GM19328 (cell line): ENCODE results near the gene C2orf66.

Experiments used
- ATAC-seq: cut with Tn5 transposase; IDR thresholded peaks from one replicate; pipeline ENCODE4 v1.9.1; 2021; ENCODE audit warnings: mild to moderate bottlenecking, moderate library complexity; ENCODE audit not compliant: unreplicated experiment

C2orf66 gene

DNA sequence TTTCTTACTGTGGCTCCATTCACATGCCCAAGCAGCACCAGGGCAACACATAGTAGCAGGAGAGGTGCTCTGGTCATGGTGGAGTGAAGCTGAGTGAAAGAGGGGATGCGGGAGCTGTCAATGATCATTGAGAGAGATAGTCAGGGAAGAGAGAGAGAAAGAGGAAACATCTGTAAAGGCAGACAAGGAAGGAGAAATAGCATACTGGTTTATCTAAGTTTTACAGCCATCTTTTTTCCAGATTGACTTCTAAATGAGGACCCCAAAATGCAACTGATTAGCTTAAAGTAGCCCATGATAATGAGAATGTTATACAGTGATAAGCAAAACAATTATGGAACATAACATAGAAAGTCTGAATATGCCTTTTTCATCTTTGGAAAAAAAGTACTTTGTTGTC is at the start of gene C2orf66:
C2orf66 (minus strand) TSS at position 96 of the 400 bp plus-strand sequence; CDS start at position 77, 19 bp downstream.
- no peak for ATAC-seq

DNA sequence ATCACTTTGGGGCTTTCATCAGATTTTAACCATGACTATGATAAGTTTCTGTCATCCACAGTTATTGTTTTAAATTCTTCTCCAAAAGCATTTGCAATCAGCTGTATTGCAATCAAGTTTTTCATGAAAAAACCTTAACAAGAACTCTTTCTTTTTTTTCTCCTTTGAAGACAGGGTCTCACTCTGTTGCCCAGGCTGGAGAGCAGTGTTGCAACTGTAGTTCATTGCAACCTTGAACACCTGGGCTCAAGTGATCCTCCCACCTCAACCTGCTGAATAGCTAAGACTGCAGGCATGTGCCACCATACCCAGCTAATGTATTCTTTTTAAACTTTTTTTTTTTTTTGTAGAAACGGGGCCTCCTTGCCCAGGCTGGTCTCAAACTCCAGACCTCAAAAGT is 45.5 kb upstream of the C2orf66 start:
- no peak for ATAC-seq

DNA sequence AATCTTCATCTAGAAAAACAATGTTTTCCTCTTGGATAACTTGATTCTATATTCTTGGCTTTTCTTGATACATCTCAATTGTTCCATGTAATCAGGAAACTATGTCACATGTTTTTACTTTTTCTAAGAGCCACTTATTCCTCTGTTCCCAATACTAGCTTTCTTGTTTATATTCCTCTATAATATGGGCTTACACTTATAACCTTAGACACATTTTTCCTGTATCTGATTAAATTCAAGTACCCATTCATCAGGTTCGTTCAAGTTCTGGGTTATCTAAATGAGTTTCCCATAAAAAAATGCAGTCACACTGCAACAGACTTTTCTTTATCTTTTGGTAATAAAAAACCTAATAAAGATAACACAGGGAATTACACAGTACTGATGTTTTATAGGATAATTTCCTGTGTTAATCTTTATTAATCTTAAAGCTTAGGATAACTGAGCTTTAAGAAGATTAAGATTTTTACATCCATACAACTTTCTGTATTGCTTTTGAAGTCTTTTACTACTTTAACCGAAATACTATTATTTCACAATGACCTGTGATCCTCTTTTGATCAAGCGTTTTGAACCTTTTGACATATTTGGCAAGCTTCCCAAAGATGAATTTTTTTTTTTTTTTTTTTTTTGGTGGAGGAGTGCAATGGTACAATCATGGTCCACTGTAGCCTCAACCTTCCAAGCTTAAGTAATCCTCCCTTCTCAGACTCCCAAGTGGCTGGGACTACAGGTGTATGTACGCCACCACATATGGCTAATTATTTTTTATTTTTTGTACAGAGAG is 44.3 kb upstream of the C2orf66 start:
- ATAC-seq: no peak

DNA sequence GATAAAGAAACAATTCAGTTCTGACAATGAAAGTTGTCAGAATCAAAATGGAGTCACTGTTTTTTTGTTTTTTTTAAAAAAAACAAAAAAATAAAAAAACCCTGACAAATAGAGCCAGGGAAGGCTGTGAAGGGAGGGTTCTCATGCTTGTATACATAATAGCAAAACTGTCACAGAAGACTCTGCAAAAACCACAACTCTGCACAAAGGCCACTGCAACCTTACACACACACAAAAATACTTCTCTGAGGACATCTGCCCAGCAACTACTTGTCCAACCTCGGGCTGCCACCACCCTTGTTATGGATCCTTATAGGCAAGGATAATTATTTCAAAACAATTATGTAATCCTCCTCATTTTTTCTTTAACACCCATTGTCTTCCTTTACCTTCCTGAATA is 41.9 kb upstream of the C2orf66 start:
- no peak for ATAC-seq

DNA sequence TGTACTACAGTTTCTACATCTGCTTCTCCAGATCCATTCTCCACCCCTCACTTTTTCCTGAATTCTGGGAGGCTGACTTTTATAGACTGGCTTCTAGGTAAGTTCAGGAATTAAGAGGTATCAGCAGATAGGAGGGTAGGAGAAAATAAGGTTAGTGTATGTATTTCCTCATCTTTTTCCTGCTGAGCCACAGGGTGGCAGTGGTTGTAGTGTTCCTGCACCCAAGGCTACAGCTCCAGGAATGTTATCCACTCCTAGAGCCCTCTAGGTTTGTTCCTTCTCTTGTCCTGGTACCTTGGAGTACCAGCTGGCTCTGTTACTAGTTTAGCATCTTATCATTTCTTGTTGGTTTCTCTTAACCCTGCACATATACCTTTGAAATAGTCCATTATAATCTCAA is 40.7 kb upstream of the C2orf66 start:
- ATAC-seq: no peak

DNA sequence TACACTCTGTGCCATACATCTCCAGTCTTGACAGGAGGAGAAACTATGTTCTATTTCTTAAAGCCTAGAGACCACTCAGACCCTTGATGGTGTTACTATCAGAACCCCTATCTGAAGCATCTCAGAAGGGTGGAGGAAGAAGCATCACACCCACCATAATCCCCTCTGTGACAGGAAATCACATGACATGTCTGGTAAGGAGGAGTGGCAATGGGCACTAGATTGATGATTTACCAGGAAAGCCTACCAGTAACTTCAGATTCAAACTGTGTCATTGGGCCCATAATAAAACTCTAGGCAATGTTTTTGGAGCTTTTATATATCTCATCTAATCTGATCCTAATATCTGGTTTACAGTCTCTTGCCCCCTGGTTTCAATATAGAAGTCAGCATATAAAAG is 37.1 kb upstream of the C2orf66 start:
- ATAC-seq: no peak

DNA sequence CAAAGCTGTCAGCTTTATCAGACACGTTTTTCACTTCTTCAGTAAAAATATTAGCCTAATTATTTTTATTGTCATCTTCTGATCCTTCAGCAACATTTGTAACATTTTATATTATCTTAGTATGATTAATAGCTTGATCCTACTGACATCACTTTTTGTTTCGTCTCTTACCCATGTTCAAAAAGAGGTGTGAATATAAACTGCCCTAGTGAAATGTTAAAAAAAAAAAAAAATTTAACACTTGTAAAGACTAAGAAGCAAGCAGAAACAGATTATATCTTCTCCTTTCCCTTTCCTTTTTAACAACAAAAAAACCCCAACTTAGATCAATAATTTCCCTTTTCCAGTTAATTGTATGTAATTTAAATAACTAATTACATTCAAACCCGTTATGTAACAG is 36.2 kb upstream of the C2orf66 start:
- ATAC-seq: no peak

DNA sequence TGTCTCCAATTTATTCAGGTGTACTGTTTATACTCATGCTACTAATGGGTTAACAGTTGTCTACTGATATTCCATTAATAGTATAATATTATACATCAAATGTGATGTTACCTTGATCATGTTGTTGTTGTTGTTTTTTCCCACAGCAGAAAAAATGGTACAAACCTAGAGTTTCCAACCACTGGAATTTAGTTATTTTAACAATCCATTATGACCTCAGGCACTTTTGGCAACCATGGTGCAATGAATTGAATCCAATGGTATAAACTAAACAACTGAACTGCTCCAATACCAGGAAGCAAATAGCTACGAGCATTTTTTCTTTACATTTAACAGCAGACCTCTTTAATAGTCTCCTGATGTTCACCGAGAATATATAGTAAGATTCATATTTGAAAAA is 31.0 kb upstream of the C2orf66 start:
- no peak for ATAC-seq

DNA sequence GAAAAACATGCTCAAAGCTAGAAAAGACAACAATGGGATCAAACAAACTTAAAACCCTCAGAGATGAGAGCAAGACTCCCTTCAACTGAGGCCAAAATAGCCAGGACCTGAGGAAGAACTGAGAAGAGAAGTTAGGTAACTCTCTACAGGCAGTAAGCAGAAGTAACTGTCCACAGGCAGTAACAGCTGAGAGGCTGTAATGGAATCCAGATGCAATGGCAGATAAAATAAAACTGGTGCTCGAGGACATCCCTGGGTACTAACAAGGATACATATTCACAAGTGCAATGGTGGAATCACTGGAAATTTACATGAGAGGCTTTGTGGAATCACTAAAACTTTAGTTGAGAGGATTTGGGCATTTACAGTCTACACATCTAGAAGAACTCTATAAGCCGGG is 30.4 kb upstream of the C2orf66 start:
- ATAC-seq: no peak

DNA sequence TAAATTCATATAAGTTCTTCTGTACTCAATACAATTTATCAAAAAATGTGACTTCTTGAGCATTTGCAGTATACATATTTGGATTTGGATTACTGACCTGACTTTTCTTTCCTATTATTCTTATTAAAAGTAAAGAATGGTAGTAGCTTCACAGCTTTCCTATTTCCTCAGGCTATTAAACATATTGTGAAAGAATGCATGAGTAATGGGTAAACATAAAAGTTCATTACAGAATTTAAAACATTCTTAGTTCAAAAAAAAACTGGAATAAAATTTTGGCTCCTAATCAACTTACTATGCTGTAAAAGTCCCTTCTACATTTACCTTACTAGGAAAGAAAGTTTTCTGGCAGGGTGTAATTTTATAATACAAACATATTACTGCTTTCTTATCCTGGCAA is 27.3 kb upstream of the C2orf66 start:
- ATAC-seq: no peak

DNA sequence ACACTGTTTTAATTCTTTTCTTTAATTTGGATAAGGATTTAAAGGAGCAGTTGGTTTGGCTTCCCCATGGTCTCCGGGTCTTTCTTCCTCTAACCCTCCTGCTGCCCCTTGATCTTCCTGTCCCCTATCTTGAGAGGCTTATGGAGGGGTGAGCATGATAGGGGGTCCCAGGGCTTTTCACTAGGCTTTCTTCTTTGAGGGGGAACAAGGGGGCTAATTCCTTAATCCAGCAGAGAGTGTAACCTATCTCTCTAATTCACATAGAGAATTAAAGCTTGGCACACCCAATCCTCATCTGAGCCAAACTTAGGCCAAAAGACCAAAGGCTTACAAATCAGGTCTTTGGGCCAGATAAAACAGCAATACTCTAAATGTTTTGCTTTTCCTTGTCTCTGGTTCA is 21.5 kb upstream of the C2orf66 start:
- ATAC-seq: no peak

DNA sequence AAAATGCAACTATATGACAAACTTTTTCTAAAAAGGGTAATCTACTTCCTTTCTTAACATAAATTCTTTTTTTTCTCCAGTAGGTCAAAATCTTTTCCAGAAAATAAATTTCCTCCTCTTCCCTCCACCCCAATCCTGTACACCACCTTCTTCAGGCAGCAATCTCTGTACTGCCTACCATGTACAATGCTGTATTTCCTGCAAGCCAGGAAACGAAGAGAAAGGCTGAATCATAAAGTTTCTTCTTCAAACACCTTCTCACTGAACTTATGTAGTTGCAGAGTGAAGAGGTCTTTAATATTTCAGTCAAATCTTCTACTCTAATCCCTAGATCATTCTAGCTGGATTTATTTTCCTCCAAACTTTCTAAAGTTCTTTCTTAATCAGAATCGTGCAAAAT is 18.2 kb upstream of the C2orf66 start:
- no peak for ATAC-seq

DNA sequence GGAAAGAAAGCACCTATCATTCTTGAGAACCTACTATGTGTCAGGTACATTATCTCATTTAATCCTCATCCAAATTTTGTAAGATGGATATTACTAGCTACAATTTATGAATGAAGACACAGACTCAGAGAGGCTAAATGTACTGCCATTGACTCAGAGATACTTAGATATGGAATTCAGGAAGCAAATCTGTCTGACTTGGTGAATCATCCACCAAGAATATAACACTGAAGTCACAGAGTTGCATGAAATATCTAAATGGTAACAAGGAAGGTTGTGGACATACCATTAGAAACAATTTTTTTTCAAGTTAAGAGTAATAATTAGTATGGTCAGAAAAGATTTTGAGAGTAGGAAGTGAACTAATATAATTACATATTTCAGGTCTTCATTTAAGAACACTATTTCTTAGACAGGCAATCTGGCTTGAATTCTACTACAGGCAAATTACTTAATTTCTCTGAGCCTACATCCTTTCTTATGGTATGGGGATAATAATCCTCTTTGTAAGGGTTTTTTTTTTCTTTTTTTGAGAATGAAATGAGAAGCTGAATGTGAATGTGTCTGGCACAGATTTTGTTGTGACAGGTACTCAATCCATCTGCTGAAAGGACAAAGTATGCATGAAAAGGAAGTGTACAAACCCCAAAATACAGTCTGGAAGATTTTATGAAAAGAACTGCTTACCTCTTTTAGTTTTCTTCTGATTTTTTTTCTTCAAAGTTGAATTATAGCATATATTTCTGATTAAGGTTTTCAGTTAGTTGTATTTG is 14.8 kb upstream of the C2orf66 start:
- no peak for ATAC-seq

DNA sequence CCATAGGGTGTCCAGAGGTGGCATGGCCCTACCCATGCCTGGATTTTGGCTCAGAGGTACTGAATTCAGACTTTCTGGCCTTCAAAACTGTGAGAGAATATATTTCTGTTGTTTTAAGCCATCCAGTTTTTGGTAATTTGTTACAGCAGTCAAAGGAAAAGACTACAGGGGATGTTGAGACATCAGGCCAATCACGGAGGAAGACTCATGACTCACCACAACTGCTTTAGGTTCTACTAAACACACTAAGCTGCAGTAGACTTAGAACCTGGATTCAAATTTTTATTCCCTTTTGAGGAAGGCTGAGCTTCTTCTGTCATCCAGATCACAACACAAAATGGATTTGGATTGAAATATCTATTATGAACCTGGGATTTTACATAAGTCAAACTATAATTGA is 12.0 kb upstream of the C2orf66 start:
- ATAC-seq: no peak

DNA sequence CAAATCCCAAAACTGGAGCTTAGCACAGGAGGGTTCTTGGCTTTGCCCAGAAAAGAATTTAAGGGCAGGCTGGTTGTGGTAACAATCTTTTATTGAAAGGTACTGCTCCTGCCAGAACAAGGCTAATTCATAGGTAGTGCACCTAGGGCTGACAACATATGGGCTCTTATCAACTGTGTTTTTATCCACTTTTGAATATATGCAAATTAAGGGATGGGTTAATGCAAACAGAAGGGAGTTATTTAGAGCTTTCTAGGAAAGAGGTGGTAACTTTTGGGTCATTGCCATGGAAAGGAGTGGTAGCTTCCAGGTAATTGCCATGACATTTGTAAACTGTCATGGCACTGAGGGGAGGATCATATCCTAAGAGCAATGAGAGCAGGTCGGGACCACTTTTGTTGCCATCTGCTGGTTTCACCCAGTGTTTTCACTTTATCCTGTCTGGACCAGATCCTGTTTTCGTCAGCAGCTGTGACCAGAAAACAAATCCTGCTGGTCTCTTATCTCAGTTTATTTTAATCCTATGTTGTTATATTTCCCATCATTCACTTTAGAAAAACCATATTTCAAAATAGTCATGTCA is 981 bp downstream of the C2orf66 start:
- no peak for ATAC-seq

DNA sequence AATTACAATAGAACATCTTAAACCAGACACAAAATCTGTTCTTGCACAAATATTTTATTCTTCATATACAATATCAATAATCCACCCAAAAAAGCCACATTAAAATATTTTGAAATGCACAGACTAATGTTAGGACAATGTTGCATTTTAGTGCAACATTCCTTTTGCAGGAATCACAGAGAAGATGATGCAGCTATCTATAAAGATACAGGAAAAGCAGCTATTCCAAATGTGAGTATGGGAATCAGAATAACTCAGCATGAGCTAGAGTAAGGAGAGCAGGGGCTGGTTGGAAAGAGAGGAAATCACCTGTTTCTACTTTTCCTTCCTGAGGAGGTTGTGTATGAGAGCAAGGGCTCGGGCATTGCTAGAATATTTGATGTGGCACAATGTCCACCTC is 4.8 kb downstream of the C2orf66 start:
- no peak for ATAC-seq

DNA sequence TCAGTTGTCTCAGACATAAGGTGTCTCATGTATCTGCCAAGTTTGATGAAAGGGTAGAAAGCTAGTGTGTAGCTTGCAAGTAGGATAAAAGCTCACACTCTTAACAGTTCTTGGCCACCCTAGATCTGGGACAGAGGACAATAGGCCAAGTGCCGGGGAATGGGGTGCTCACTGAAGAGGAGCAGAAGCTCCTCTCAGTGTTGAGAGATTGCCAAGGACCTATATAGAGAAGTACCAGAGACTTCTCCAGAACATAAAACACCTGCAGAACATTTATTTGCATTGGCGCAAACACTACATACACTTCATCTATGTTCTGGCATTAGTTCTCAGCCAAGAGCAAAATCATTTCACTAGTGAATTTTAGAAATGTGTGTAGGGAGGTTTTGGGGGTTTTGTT is 6.8 kb downstream of the C2orf66 start:
- ATAC-seq: no peak

DNA sequence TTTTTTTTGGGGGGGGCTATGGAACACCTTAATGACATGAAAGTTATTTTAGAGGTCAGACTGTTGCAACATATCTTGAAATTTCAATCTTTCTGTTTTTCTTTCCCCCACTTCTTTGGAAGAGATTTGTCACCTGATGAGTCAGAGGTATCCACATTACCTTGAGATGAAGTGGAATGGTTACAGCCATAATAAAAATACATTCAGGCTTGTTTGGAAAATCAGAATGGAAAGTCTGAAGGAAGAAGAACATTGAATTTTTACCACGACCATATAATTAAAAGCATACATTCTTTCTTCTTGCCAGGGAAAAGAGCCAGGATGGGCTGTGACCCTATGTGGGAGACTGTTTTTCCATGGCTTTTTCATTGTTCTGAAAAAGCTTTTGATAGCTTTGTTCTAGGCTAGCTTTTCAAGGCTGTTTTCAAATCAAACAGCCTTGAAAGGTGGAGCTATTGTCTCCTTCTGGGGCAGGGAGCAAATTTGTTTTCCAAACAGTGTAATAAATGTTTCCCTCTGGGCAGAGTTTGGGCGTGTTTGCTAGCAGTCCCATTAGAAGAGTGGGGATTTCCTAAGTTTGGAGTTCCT is 7.4 kb downstream of the C2orf66 start:
- no peak for ATAC-seq

DNA sequence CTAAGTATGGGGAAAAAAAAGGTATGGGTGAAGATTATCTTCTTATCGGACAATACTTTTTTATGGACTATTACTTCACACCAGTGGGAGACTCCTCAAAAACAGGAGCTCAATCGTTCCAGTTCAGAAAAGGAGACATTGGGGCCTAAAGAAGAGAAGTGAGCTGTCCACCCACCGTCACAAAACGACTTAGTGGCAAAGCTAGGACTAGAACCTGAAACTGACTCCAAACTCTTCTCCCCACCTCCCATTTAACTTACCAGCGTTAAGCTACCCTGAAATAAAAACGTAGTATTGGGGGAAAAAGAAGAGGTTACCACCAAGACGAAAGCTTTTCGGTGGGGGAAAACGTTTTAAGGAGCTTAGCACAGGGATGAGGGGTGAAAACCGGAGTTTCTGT is 10.2 kb downstream of the C2orf66 start:
- ATAC-seq: peak; percentile 4

DNA sequence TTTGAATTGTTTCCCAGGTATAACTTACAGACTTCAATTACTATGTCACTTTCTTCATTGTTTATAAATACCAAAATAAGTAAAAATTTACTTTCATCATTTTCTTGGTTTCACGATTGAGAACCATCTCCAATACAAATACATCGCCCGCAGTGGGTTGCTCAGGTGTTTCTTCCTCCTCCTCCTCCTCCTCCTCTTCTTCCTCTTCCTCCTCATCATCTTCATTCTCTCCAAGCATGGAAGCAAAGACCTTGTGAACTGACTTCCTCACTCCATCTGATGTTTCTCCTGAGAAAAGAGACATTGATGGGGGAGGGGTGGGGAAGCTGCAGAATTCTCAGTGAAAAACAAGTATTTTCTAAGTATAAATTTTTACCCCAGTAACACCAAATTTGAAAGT is 16.3 kb downstream of the C2orf66 start:
- ATAC-seq: no peak

DNA sequence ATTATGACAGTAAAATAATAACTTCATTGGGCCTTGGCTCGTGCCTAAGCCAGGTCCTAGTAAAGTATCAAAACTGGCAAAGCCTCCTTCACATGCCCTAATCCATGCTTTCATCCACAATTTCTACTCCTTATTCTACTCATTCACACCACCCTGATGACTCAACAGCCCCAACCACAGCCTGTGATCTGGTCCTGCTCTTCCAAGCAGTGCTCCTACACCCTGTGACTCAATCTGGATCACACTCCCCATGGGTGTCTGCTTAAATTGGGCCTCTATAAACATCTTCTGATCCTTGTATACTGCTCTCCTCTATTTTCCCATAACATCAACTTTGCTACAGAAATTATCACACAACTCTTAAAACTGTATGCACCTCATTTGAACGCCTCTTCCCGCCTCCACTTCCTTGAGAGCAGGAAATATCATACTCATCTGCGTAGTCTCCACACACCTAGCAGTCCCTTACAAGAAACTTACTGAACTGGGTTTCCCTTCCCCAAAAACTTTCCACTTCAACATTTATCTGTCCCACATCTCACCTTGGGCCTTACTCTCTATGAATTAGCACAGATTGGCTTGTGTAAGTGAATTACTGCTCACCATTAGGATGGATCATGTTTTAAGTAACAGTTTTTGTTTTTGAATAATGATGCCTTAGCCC is 25.6 kb downstream of the C2orf66 start:
- ATAC-seq: no peak
